HepG2 (cell line): ENCODE results near the gene OMG. TPM values are rescaled to one million over a fixed set of nuclear protein-coding genes. Genes with fewer than 3 reads are reported as not detected.
A peak's percentile ranks its signal among the peaks of the same experiment; 100 is the strongest.

Experiments used
- ATAC-seq: fragments of 200-7000 bp; cut with Tn5 transposase; 3 replicates; pipeline ENCODE4 v1.9.1; 2020; ENCODE audit warnings: mild to moderate bottlenecking, moderate library complexity
- BruUV-seq: library from RNA; stranded (reverse); fragments of 400-500 nt; replicated peaks from 2 replicates; lab custom pipeline; 2021; lab: Mats Ljungman, UMichigan
- CTCF ChIA-PET: fragments of 300-600 bp; formaldehyde crosslinking; extraction: SDS; loops from one replicate; lab custom pipeline; 2021; ENCODE audit warnings: low total read pairs, inconsistent platforms, low intra/inter-chr PET ratio; lab: Yijun Ruan, JAX
- POLR2A ChIA-PET: fragments of 350-600 bp; sonication (Branson Sonifier 250); formaldehyde crosslinking; loops from one replicate; lab custom pipeline; 2020; ENCODE audit warnings: antibody characterized with exemption, inconsistent platforms; lab: Yijun Ruan, JAX
- DNase-seq: peaks from one replicate; pipeline ENCODE4 v3.0.0-alpha.2; 2015; ENCODE audit warnings: low spot score
- FAIRE-seq: peaks from 3 replicates; lab custom pipeline; 2011; peaks lifted over from hg19 to GRCh38; lab: Jason Lieb, UNC
- H2AFZ ChIP-seq: one replicate; pipeline ENCODE4 v1.6.1; 2011; ENCODE audit warnings: low read length, inconsistent platforms
- H3K27ac ChIP-seq: fragments of 300-600 bp; 3 replicates; pipeline ENCODE4 v1.8.0; 2011; ENCODE audit warnings: mixed run types, mild to moderate bottlenecking, mixed read lengths, low read length, inconsistent platforms; ENCODE audit not compliant: insufficient read depth; ENCODE audit errors: extremely low read length
- H3K27me3 ChIP-seq, 2 experiments: fragments of 200-600 bp in 1 of 2; 2 replicates in 1 of 2; 3 replicates in 1 of 2; pipeline versions ENCODE4 v1.6.0 to v1.8.0; 2011; ENCODE audit warnings: low read length in 2 of 2, mild to moderate bottlenecking in 2 of 2, moderate library complexity in 2 of 2, inconsistent platforms in 1 of 2; ENCODE audit not compliant: insufficient read depth in 2 of 2, control insufficient read depth in 1 of 2
- H3K36me3 ChIP-seq, 2 experiments: fragments of 200-600 bp in 1 of 2; replicated peaks in 1 of 2; 2 replicates in 1 of 2; 3 replicates in 1 of 2; pipeline versions ENCODE4 v1.5.1 to v1.8.0; 2011; ENCODE audit warnings: low read length in 2 of 2, inconsistent platforms in 1 of 2; ENCODE audit not compliant: insufficient read depth in 2 of 2, control insufficient read depth in 1 of 2
- H3K4me1 ChIP-seq: 2 replicates; pipeline ENCODE4 v1.5.1; 2012; ENCODE audit warnings: low read length, inconsistent platforms; ENCODE audit not compliant: insufficient read depth
- H3K4me2 ChIP-seq: 2 replicates; pipeline ENCODE4 v1.6.0; 2011; ENCODE audit warnings: low read depth, low read length, inconsistent platforms
- H3K4me3 ChIP-seq, 3 experiments: fragments of 200-600 bp in 1 of 3; sonication (generic), shearing (Covaris generic) in 1 of 3; replicated peaks in 1 of 3; 2 replicates each; pipeline ENCODE4 v1.5.1; 2011 to 2016; ENCODE audit warnings: low read length in 3 of 3, inconsistent platforms in 2 of 3, low read depth in 2 of 3, mild to moderate bottlenecking in 2 of 3, control low read depth in 1 of 3, mixed read lengths in 1 of 3; ENCODE audit not compliant: insufficient read depth in 1 of 3
- H3K79me2 ChIP-seq: one replicate; pipeline ENCODE4 v1.6.1; 2011; ENCODE audit warnings: low read length, inconsistent platforms; ENCODE audit not compliant: insufficient read depth
- H3K9ac ChIP-seq: 2 replicates; pipeline ENCODE4 v1.6.0; 2011; ENCODE audit warnings: mild to moderate bottlenecking, low read depth, low read length, inconsistent platforms; ENCODE audit not compliant: insufficient read depth
- H3K9me3 ChIP-seq: 2 replicates; pipeline ENCODE4 v1.5.1; 2012; ENCODE audit warnings: mild to moderate bottlenecking, low read length
- H4K20me1 ChIP-seq: 2 replicates; pipeline ENCODE4 v1.6.0; 2011; ENCODE audit warnings: inconsistent platforms, mild to moderate bottlenecking, low read length, moderate library complexity; ENCODE audit not compliant: insufficient read depth
- JUNB ChIP-seq: sonication (generic); formaldehyde crosslinking; IDR thresholded peaks from 2 replicates; pipeline ENCODE4 v1.8.0; 2022; ENCODE audit warnings: missing genetic modification reagents, mild to moderate bottlenecking, borderline replicate concordance
- MAFK ChIP-seq, 2 experiments: IDR thresholded peaks in 1 of 2; conservative IDR thresholded peaks in 1 of 2; 2 replicates each; pipeline ENCODE4 v1.6.1; 2011; ENCODE audit warnings: improper control_type of control experiment in 2 of 2, low read length in 2 of 2
- NR0B2 ChIP-seq: sonication (generic); formaldehyde crosslinking; IDR thresholded peaks from 2 replicates; pipeline ENCODE4 v1.4.0; 2020; ENCODE audit warnings: mild to moderate bottlenecking, missing genetic modification reagents
- ZNF576 ChIP-seq: sonication (generic); formaldehyde crosslinking; IDR thresholded peaks from 2 replicates; pipeline ENCODE4 v1.4.0; 2020; ENCODE audit warnings: mild to moderate bottlenecking, missing genetic modification reagents
- WGBS: methylation state at CpG from one replicate; pipeline ENCODE4 v1.1.6; 2017; ENCODE audit warnings: low lambda C conversion rate; 5-methylcytosine and 5-hydroxymethylcytosine counted together
- in situ Hi-C: cut with HindIII; loops from 2 replicates; pipeline ENCODE4 v1.10.0; 2017; ENCODE audit warnings: low pct_unique_long_range_greater_than_20kb; ENCODE audit not compliant: extremely low pct_ligation_motif_present
- intact Hi-C: fragments of 100-400 bp; cut with micrococcal nuclease; formaldehyde crosslinking; loops from one replicate; pipeline ENCODE4 v1.10.0; 2022; ENCODE audit not compliant: unreplicated experiment
- polyA plus RNA-seq, 8 experiments: library from polyadenylated mRNA; depleted of rRNA in 3 of 8; stranded (reverse) in 7 of 8; unstranded in 1 of 8; fragments of >200 nt; fragmentation: Illumina TruSeq in 4 of 8; extraction: Trizol in 4 of 8; gene quantifications; 2 replicates each; pipeline versions ENCODE4 v1.2.1 to v1.2.3, GENCODE V29; 2011 to 2016; ENCODE audit warnings: low read depth in 4 of 8, missing spikeins in 1 of 8, mixed read lengths in 1 of 8; ENCODE audit not compliant: insufficient read depth in 1 of 8
- total RNA-seq, 5 experiments: library from RNA; depleted of rRNA; stranded (reverse); fragments of >200 nt; fragmentation: Illumina TruSeq; extraction: Trizol; gene quantifications; 2 replicates each; pipeline ENCODE4 v1.2.3, GENCODE V29; 2016; ENCODE audit warnings: low read depth in 1 of 5

OMG gene
- total and polyA plus RNA-seq, 2 of the 13 experiments (the other 11 are each of a cell fraction or from before 2014, with no cell fraction given) = not detected

GRCh38 chr17:31256936-31257335 is 40.1 kb downstream of the OMG start:
- in situ Hi-C loops = no loop called here
- H3K4me3 ChIP-seq = no peak overlapping the region
- intact Hi-C loops = no loop called here
- no peak overlapping the region for H2AFZ ChIP-seq
- H3K4me2 ChIP-seq = no peak overlapping the region
- H3K79me2 ChIP-seq = no peaks in the 10 kb centered on the region
- FAIRE-seq (no peak), DNase-seq (no peak), ATAC-seq (no peak)
- H3K27ac ChIP-seq = no peak overlapping the region
- H4K20me1 ChIP-seq = no peaks in the 10 kb centered on the region
- ChIA-PET POLR2A (no interaction called here), CTCF (no interaction called here)
- no peaks in the 10 kb centered on the region for H3K27me3 ChIP-seq
- no peak overlapping the region for H3K9ac ChIP-seq
- no peaks in the 10 kb centered on the region for H3K9me3 ChIP-seq
- TF ChIP-seq ZNF576 (no peak), MAFK (conservative IDR thresholded peaks at IDR 0.05 in 1 of 2, IDR thresholded peaks at IDR 0.05 in 1 of 2; ENCODE audit: low read length in 2 of 2) (peak in 1 of 2 experiments; percentile 9; a peak in 1 of 4 replicates)
- no TSS peak for BruUV-seq
- WGBS = 94% methylated on average over 3 of the region's 3 CpGs
- no peaks in the 10 kb centered on the region for H3K4me1 ChIP-seq
- peaks cover 2 to 26% of the 10 kb centered on the region in 2 experiments for H3K36me3 ChIP-seq

- Histone ChIP-seq H3K36me3 (peaks cover 0 to 16% of the 10 kb centered on the region in 2 experiments; a peak in 4 of 5 replicates), H4K20me1 (no peaks in the 10 kb centered on the region), H3K27ac (no peak overlapping the region), H3K4me2 (no peak overlapping the region), H3K27me3 (no peaks in the 10 kb centered on the region; a peak in 1 of 5 replicates), H3K79me2 (no peaks in the 10 kb centered on the region), H3K4me1 (peaks cover 11% of the 10 kb centered on the region), H3K4me3 (no peak overlapping the region), H2AFZ (no peak overlapping the region), H3K9ac (no peak overlapping the region), H3K9me3 (no peaks in the 10 kb centered on the region)
- ATAC-seq (no peak), FAIRE-seq (no peak), DNase-seq (no peak)
- POLR2A ChIA-PET = no interaction called here
- TF ChIP-seq JUNB (CRISPR knock-in tag) (no peak), NR0B2 (no peak)
- WGBS = 99% methylated on average over 2 of the region's 2 CpGs
- CTCF ChIA-PET = no interaction called here
- BruUV-seq = no TSS peak
- in situ Hi-C loops (no loop called here), intact Hi-C loops (no loop called here)
These were observed 42.4 kb downstream of the OMG start for GRCh38 chr17:31254654-31255053.
